Thyroid gland (tissue), 4 donors: Measurements from ENCODE around the gene RAI14.

ENCODE experiments used
- POLR2A ChIP-seq, 2 donors: fragments of 450-650 bp; IDR thresholded peaks; one replicate each; pipeline ENCODE4 v1.6.1; 2017; ENCODE audit warnings: antibody characterized with exemption in 2 of 2, mild to moderate bottlenecking in 2 of 2, moderate library complexity in 1 of 2
- TF ChIP-seq, protein P1 (sequence below), 6 experiments: fragments of 200-600 bp in 3 of 6; fragments of 450-650 bp in 3 of 6; sonication (generic) in 3 of 6; IDR thresholded peaks; one replicate each; pipeline ENCODE4 v1.5.1; 2016 to 2019; ENCODE audit warnings: antibody characterized with exemption in 6 of 6, mild to moderate bottlenecking in 2 of 6, inconsistent platforms in 1 of 6, moderate library complexity in 1 of 6

DNA sequence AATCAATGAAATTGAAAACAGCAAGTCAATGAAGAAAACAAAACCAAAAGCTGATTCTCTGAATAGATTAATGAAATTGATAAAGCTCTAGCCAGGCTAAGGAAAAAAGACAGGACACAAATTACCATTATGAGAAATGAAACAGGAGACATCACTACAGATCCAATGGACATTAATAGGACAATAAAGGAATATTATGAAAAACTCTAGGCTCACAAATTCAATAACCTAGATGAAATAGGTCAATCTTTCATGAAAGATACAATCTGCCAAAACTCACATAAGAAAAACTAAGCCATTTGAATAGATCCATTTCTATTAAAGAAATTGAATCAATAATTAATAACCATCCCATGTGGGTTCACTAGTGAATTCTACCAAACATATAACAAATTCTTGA, 220.1 kb downstream of the RAI14 start:
- no peak for TF ChIP-seq POLR2A (IDR thresholded peaks at IDR 0.05)
- TF ChIP-seq, protein P1, sequence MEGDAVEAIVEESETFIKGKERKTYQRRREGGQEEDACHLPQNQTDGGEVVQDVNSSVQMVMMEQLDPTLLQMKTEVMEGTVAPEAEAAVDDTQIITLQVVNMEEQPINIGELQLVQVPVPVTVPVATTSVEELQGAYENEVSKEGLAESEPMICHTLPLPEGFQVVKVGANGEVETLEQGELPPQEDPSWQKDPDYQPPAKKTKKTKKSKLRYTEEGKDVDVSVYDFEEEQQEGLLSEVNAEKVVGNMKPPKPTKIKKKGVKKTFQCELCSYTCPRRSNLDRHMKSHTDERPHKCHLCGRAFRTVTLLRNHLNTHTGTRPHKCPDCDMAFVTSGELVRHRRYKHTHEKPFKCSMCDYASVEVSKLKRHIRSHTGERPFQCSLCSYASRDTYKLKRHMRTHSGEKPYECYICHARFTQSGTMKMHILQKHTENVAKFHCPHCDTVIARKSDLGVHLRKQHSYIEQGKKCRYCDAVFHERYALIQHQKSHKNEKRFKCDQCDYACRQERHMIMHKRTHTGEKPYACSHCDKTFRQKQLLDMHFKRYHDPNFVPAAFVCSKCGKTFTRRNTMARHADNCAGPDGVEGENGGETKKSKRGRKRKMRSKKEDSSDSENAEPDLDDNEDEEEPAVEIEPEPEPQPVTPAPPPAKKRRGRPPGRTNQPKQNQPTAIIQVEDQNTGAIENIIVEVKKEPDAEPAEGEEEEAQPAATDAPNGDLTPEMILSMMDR (IDR thresholded peaks at IDR 0.05) = no peak
